A673 (cell line): ENCODE data around the gene EIF3L.

Source experiments
- EZH2 ChIP-seq: fragments of 200-600 bp; sonication (generic); IDR thresholded peaks from 2 replicates; pipeline ENCODE4 v1.6.1; 2017; ENCODE audit warnings: borderline replicate concordance, low read depth, mild to moderate bottlenecking, mixed read lengths, antibody characterized with exemption, low read length; ENCODE audit not compliant: poor library complexity, severe bottlenecking
- TF ChIP-seq, protein P1 (sequence below): fragments of 300-800, 200-600 bp; sonication (generic); conservative IDR thresholded peaks from 2 replicates; pipeline ENCODE4 v1.5.1; 2017; ENCODE audit warnings: low read depth, mild to moderate bottlenecking, antibody characterized with exemption, low read length, moderate library complexity, mixed read lengths

DNA sequence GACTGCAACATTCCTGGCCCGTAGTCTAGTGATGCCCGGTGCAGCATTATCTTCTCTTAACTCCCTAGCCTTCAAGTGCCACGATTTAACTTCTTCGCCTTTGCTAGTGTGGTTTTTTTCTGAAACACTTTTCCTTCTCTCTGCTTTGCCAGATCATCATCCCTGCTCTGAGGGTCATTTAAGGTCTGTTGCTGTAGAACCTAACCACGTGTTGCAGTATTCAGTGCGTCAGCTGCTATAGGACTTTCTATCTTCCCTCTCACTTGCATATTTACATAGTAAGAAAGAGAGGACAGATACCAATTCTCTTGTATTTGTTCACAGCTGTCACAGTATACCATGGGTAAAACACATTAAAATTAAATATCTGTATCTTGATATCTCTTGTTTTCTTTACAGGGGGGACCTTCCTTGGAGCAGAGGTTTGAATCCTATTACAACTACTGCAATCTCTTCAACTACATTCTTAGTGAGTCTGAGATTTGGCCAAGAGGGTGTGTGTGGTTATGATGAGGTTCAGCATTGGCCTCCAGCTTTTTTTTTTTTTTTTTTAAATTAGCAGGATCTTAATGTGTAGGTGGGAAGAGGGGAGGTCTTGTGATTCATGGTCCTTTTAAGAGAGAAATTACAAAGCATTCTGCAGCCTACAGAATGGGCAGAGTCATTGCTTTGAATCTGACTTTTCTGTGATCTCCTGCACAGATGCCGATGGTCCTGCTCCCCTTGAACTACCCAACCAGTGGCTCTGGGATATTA is 13.5 kb downstream of the EIF3L start:
- TF ChIP-seq, protein P1, sequence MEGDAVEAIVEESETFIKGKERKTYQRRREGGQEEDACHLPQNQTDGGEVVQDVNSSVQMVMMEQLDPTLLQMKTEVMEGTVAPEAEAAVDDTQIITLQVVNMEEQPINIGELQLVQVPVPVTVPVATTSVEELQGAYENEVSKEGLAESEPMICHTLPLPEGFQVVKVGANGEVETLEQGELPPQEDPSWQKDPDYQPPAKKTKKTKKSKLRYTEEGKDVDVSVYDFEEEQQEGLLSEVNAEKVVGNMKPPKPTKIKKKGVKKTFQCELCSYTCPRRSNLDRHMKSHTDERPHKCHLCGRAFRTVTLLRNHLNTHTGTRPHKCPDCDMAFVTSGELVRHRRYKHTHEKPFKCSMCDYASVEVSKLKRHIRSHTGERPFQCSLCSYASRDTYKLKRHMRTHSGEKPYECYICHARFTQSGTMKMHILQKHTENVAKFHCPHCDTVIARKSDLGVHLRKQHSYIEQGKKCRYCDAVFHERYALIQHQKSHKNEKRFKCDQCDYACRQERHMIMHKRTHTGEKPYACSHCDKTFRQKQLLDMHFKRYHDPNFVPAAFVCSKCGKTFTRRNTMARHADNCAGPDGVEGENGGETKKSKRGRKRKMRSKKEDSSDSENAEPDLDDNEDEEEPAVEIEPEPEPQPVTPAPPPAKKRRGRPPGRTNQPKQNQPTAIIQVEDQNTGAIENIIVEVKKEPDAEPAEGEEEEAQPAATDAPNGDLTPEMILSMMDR, result no peak
- no peak for TF ChIP-seq EZH2
